Measurements from ENCODE around the gene PMIS2. TPM values are rescaled to one million over a fixed set of nuclear protein-coding genes. Genes with fewer than 3 reads are reported as not detected.

PMIS2 gene
- total RNA-seq, 1 donor from 2014 or later = not detected

DNA sequence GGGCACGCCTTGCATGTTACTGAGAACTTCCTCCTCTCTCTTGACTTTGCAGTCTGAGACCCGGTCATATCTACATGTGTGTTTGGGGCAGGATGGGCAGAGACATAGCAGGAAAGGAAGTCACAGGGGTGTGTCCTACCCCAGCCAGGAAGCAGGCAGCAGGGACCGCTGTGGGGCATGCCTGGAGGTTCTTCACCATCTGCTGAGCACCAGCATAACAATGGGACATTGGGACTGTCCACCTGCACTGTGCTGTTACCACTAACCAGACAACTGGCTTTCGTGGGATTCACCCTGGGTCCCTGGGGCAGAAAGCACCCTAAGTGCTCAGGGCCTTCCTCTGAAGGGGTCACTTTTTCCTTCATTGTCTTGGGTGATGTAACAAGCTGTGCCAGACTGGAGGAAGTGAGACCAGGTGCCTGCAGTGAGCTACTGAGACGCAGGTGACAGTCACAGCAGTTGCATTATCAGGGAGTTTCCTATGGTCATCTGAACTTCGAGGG lies 23.9 kb downstream of the PMIS2 start:
- Histone ChIP-seq H3K27me3 (no peaks in the 10 kb centered on the region), H3K27ac (no peak overlapping the region), H3K9me3 (no peaks in the 10 kb centered on the region), H3K36me3 (no peaks in the 10 kb centered on the region), H3K4me3 (no peak overlapping the region), H3K4me1 (peaks cover 0 to 8% of the 10 kb centered on the region in 2 donors)
- DNase-seq (ENCODE audit: low spot score in 2 of 2) = no peak
- intact Hi-C loops (cut with DNase I) = loop anchor here (10.0 kb wide), 1 partner anchor 485 kb away; no protein-coding TSS in a partner anchor
- TF ChIP-seq CTCF (IDR thresholded peaks at IDR 0.05) = no peak

- Histone ChIP-seq H3K36me3 (peaks cover 0 to 4% of the 10 kb centered on the region in 2 donors), H3K27ac (peak overlapping the region in 1 of 2 donors; percentile 76), H3K4me3 (peak overlapping the region; percentile 70 to 81), H3K27me3 (no peaks in the 10 kb centered on the region), H3K4me1 (peaks cover 0 to 8% of the 10 kb centered on the region in 2 donors), H3K9me3 (no peaks in the 10 kb centered on the region)
- no peak for TF ChIP-seq CTCF (IDR thresholded peaks at IDR 0.05)
- intact Hi-C loops (cut with DNase I) = loop anchor here (1.0 to 10.0 kb wide), 5 partner anchors 16 to 487 kb away; partner anchors contain the start of gene TMEM147
- no peak for DNase-seq (ENCODE audit: low spot score in 2 of 2)
Measured at GRCh38 chr19:35612224-35612558, 26.2 kb downstream of the PMIS2 start.

- peak; percentile 82 to 98 for DNase-seq (ENCODE audit: low spot score in 2 of 2)
- peaks cover 0 to 8% of the 10 kb centered on the region in 2 donors for H3K4me1 ChIP-seq
- no peaks in the 10 kb centered on the region for H3K9me3 ChIP-seq
- intact Hi-C loops (cut with DNase I) = loop anchor here (1.0 to 10.0 kb wide), 5 partner anchors 16 to 488 kb away; partner anchors contain the start of gene TMEM147
- H3K4me3 ChIP-seq = peak within 1 kb of the TSS; percentile 70 to 81
- H3K27ac ChIP-seq = peak within 1 kb of the TSS; percentile 64 to 76
- H3K36me3 ChIP-seq = peaks cover 0 to 5% of the 10 kb centered on the region in 2 donors
- no peaks in the 10 kb centered on the region for H3K27me3 ChIP-seq
- peak in 1 of 3 experiments; percentile 8 for TF ChIP-seq CTCF (IDR thresholded peaks at IDR 0.05)
Measured at GRCh38 chr19:35612559-35613321, 26.8 kb downstream of the PMIS2 start, which contains the start of gene HAUS5. Gene HAUS5, plus strand, starts transcription at chr19:35612735. Its CDS starts 60 bp downstream, at chr19:35612795.

DNA sequence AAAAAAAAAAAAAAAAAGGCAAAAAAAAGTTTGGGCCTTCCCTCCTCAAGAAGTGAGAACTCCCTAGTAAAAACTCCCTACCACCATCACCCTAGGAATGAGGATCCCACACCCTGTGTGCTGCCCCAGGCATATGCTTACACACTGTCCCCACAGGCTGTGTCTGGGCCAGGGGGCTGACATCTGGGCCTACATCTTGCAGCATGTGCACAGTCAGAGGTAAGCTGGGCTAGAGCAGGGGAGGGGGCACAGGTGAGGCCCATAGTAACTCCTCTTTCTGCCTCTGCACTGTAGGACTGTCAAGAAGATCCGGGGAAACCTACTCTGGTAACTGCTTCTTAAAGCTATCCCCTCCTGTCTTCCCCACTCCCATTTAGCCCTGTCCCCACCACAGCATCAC lies 27.6 kb downstream of the PMIS2 start:
- TF ChIP-seq CTCF (IDR thresholded peaks at IDR 0.05) = no peak
- H3K27me3 ChIP-seq = no peaks in the 10 kb centered on the region
- H3K4me3 ChIP-seq = no peak overlapping the region
- H3K27ac ChIP-seq = no peak overlapping the region
- H3K36me3 ChIP-seq = peaks cover 0 to 10% of the 10 kb centered on the region in 2 donors
- intact Hi-C loops (cut with DNase I) = loop anchor here (10.0 kb wide), 1 partner anchor 489 kb away; no protein-coding TSS in a partner anchor
- no peaks in the 10 kb centered on the region for H3K9me3 ChIP-seq
- no peak for DNase-seq (ENCODE audit: low spot score in 2 of 2)
- peaks cover 0 to 8% of the 10 kb centered on the region in 2 donors for H3K4me1 ChIP-seq

DNA sequence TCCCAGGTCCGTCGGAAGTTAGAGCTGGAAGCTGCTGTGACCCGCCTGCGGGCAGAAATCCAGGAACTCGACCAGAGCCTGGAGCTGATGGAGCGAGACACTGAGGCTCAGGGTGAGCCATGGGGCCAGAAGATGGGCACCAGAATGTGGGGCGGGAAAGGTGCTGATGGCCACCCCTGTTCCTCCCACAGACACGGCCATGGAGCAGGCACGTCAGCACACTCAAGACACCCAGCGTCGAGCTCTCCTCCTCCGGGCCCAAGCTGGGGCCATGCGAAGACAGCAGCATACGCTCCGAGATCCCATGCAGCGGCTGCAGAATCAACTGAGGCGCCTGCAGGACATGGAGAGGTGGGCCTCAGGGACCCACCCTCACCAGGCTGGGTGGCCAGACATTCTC lies 29.1 kb downstream of the PMIS2 start:
- H3K27me3 ChIP-seq = no peaks in the 10 kb centered on the region
- no peak for TF ChIP-seq CTCF (IDR thresholded peaks at IDR 0.05)
- no peak overlapping the region for H3K4me3 ChIP-seq
- peaks cover 0 to 8% of the 10 kb centered on the region in 2 donors for H3K4me1 ChIP-seq
- H3K36me3 ChIP-seq = peaks cover 0 to 12% of the 10 kb centered on the region in 2 donors
- intact Hi-C loops (cut with DNase I) = loop anchor here (10.0 kb wide), 1 partner anchor 490 kb away; no protein-coding TSS in a partner anchor
- H3K27ac ChIP-seq = no peak overlapping the region
- no peak for DNase-seq (ENCODE audit: low spot score in 2 of 2)
- H3K9me3 ChIP-seq = no peaks in the 10 kb centered on the region

Measured in ascending aorta (tissue), 2 donors.